IMR-90 (cell line): ENCODE measurements around the gene FAF1. TPM values are rescaled to one million over a fixed set of nuclear protein-coding genes. Genes with fewer than 3 reads are reported as not detected.

Experiments
- ATAC-seq: fragments of 200-7000 bp; cut with Tn5 transposase; 2 replicates; pipeline ENCODE4 v1.9.1; 2020; ENCODE audit warnings: low read depth, mild to moderate bottlenecking, moderate library complexity
- BruUV-seq: library from RNA; stranded (reverse); fragments of 400-500 nt; replicated peaks from 2 replicates; lab custom pipeline; 2021; lab: Mats Ljungman, UMichigan
- CTCF ChIA-PET: fragments of 300-600 bp; formaldehyde crosslinking; extraction: SDS; loops from one replicate; lab custom pipeline; 2021; ENCODE audit warnings: antibody characterized with exemption; lab: Yijun Ruan, JAX
- POLR2A ChIA-PET: fragments of 300-600 bp; sonication (Branson Sonifier 250); formaldehyde crosslinking; loops from one replicate; lab custom pipeline; 2022; ENCODE audit warnings: antibody characterized with exemption; ENCODE audit not compliant: unreplicated experiment; lab: Charles Lee
- DNase-seq: peaks from one replicate; pipeline ENCODE4 v3.0.0; 2013
- H2AFZ ChIP-seq: replicated peaks from 2 replicates; pipeline ENCODE3; 2013; ENCODE audit warnings: low read length, mild to moderate bottlenecking; ENCODE audit not compliant: poor library complexity
- H2AK5ac ChIP-seq: 2 replicates; pipeline ENCODE4 v1.6.1; 2013; ENCODE audit warnings: low read depth, low read length, inconsistent platforms
- H2AK9ac ChIP-seq: replicated peaks from 2 replicates; pipeline ENCODE3; 2013; ENCODE audit warnings: mild to moderate bottlenecking, low read depth, low read length, moderate library complexity; ENCODE audit not compliant: poor library complexity
- H2BK120ac ChIP-seq: 2 replicates; pipeline ENCODE4 v1.6.1; 2013; ENCODE audit warnings: low read depth, low read length, inconsistent platforms
- H2BK15ac ChIP-seq: 3 replicates; pipeline ENCODE4 v1.6.1; 2013; ENCODE audit warnings: low read depth, low read length, inconsistent platforms
- H2BK20ac ChIP-seq: 2 replicates; pipeline ENCODE4 v1.6.1; 2013; ENCODE audit warnings: low read depth, mild to moderate bottlenecking, inconsistent platforms, low read length, moderate library complexity
- H2BK5ac ChIP-seq: 2 replicates; pipeline ENCODE4 v1.6.1; 2013; ENCODE audit warnings: mild to moderate bottlenecking, low read depth, low read length, inconsistent platforms; ENCODE audit not compliant: poor library complexity, severe bottlenecking
- H3K14ac ChIP-seq: replicated peaks from 2 replicates; pipeline ENCODE4 v1.6.1; 2013; ENCODE audit warnings: low read depth, low read length, inconsistent platforms
- H3K18ac ChIP-seq: 2 replicates; pipeline ENCODE4 v1.6.1; 2013; ENCODE audit warnings: low read depth, low read length, control low read depth
- H3K23ac ChIP-seq: 2 replicates; pipeline ENCODE4 v1.6.1; 2013; ENCODE audit warnings: low read depth, low read length, inconsistent platforms
- H3K27ac ChIP-seq: 2 replicates; pipeline ENCODE4 v1.5.1; 2013; ENCODE audit warnings: mild to moderate bottlenecking, control low read depth, low read length; ENCODE audit not compliant: insufficient read depth
- H3K27me3 ChIP-seq: 2 replicates; pipeline ENCODE4 v1.6.1; 2013; ENCODE audit warnings: low read length; ENCODE audit not compliant: control insufficient read depth, insufficient read depth
- H3K36me3 ChIP-seq: 2 replicates; pipeline ENCODE4 v1.6.1; 2013; ENCODE audit warnings: low read length, mixed read lengths; ENCODE audit not compliant: control insufficient read depth, insufficient read depth
- H3K4ac ChIP-seq: 2 replicates; pipeline ENCODE4 v1.6.1; 2013; ENCODE audit warnings: low read depth, low read length, inconsistent platforms
- H3K4me1 ChIP-seq: 2 replicates; pipeline ENCODE4 v1.6.1; 2013; ENCODE audit warnings: low read length, mixed read lengths; ENCODE audit not compliant: control insufficient read depth, insufficient read depth
- H3K4me2 ChIP-seq: 2 replicates; pipeline ENCODE4 v1.6.1; 2013; ENCODE audit warnings: low read depth, mild to moderate bottlenecking, control low read depth, low read length, moderate library complexity
- H3K4me3 ChIP-seq: 2 replicates; pipeline ENCODE4 v1.5.1; 2013; ENCODE audit warnings: low read depth, mild to moderate bottlenecking, control low read depth, low read length, moderate library complexity; ENCODE audit not compliant: insufficient read depth
- H3K56ac ChIP-seq: 2 replicates; pipeline ENCODE4 v1.6.1; 2013; ENCODE audit warnings: low read length, inconsistent platforms; ENCODE audit not compliant: insufficient read depth; ENCODE audit errors: extremely low read depth
- H3K79me1 ChIP-seq, 2 experiments: 2 replicates each; pipeline ENCODE4 v1.6.1; 2013; ENCODE audit warnings: low read length in 2 of 2, inconsistent platforms in 1 of 2, low read depth in 1 of 2
- H3K9ac ChIP-seq: 2 replicates; pipeline ENCODE4 v1.6.1; 2013; ENCODE audit warnings: low read depth, low read length, control low read depth
- H3K9me1 ChIP-seq: 2 replicates; pipeline ENCODE4 v1.6.1; 2013; ENCODE audit warnings: low read length, inconsistent platforms; ENCODE audit not compliant: insufficient read depth
- H3K9me3 ChIP-seq: 2 replicates; pipeline ENCODE4 v1.6.1; 2013; ENCODE audit warnings: low read length; ENCODE audit not compliant: control insufficient read depth, insufficient read depth
- H4K20me1 ChIP-seq: 2 replicates; pipeline ENCODE4 v1.6.1; 2013; ENCODE audit warnings: low read length, inconsistent platforms; ENCODE audit not compliant: insufficient read depth
- H4K5ac ChIP-seq: 2 replicates; pipeline ENCODE4 v1.6.1; 2013; ENCODE audit warnings: mild to moderate bottlenecking, low read depth, low read length, control low read depth
- H4K8ac ChIP-seq, 2 experiments: 2 replicates each; pipeline ENCODE4 v1.6.1; 2013; ENCODE audit warnings: low read depth in 2 of 2, low read length in 2 of 2, control low read depth in 1 of 2, inconsistent platforms in 1 of 2
- H4K91ac ChIP-seq: 2 replicates; pipeline ENCODE4 v1.6.1; 2013; ENCODE audit warnings: low read depth, low read length, inconsistent platforms; ENCODE audit not compliant: insufficient read depth
- MAFK ChIP-seq: IDR thresholded peaks from 2 replicates; pipeline ENCODE4 v1.6.1; 2012; ENCODE audit warnings: low read depth, low read length, improper control_type of control experiment
- dilution Hi-C: fragments of 300-500 bp; cut with HindIII; formaldehyde crosslinking; loops from one replicate; pipeline ENCODE4 v1.14.3; 2018; ENCODE audit warnings: low sequenced_read_pairs; ENCODE audit not compliant: unreplicated experiment
- in situ Hi-C: fragments of 300-500 bp; cut with MboI; formaldehyde crosslinking; loops from 3 replicates; pipeline ENCODE4 v1.14.3; 2019; ENCODE audit warnings: low sequenced_read_pairs, inconsistent platforms, mixed read lengths
- intact Hi-C: fragments of 100-400 bp; cut with micrococcal nuclease; formaldehyde crosslinking; loops from 2 replicates; pipeline ENCODE4 v1.10.0; 2022
- polyA plus RNA-seq, 3 experiments: library from polyadenylated mRNA; depleted of rRNA; stranded (reverse); fragments of >200 nt; gene quantifications; 2 replicates each; pipeline ENCODE4 v1.2.3, GENCODE V29; 2012; ENCODE audit warnings: low replicate concordance in 1 of 3
- total RNA-seq: library from RNA; depleted of rRNA; stranded (reverse); fragments of >200 nt; gene quantifications from 2 replicates; pipeline ENCODE4 v1.2.3, GENCODE V29; 2012
- TF ChIP-seq, protein P1 (sequence below): conservative IDR thresholded peaks from 2 replicates; pipeline ENCODE4 v1.5.1; 2012; ENCODE audit warnings: mild to moderate bottlenecking, low read depth, low read length, improper control_type of control experiment

FAF1 gene
- total and polyA plus RNA-seq, 2 of the 4 experiments (the other 2 are of a cell fraction) = 18.8 to 72.9 TPM

DNA sequence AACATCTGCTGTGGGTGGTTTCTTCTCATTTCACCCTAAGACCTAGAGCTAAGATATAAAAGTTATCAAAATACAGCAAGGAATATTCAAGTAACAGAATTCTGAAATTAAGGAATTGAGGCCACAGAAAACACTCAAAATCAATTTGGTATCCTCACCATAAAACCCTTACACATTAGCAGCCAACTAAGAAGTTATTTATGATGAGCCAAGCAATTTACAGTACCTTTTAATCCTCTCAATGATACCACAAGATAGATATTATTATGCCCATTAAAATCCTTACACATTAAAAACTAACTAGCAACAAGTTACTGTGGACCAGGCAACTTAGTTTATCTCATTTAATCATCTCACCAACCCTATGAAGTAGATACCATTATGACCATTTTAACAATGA is 81.6 kb downstream of the FAF1 start:
- no peak overlapping the region for H2AK9ac ChIP-seq
- H3K4me2 ChIP-seq = no peak overlapping the region
- H4K91ac ChIP-seq = no peak overlapping the region
- H3K23ac ChIP-seq = no peak overlapping the region
- H3K18ac ChIP-seq = no peak overlapping the region
- H4K20me1 ChIP-seq = peaks cover under 1% of the 10 kb centered on the region; the same call in 1 of the 2 replicates
- H4K5ac ChIP-seq = no peak overlapping the region
- no peak overlapping the region for H2BK20ac ChIP-seq
- in situ Hi-C loops = no loop called here
- H3K9ac ChIP-seq = no peak overlapping the region
- no peak overlapping the region for H3K56ac ChIP-seq
- H4K8ac ChIP-seq = no peak overlapping the region
- H2BK120ac ChIP-seq = no peak overlapping the region
- dilution Hi-C loops = no loop called here
- intact Hi-C loops = no loop called here
- TF ChIP-seq, protein P1, sequence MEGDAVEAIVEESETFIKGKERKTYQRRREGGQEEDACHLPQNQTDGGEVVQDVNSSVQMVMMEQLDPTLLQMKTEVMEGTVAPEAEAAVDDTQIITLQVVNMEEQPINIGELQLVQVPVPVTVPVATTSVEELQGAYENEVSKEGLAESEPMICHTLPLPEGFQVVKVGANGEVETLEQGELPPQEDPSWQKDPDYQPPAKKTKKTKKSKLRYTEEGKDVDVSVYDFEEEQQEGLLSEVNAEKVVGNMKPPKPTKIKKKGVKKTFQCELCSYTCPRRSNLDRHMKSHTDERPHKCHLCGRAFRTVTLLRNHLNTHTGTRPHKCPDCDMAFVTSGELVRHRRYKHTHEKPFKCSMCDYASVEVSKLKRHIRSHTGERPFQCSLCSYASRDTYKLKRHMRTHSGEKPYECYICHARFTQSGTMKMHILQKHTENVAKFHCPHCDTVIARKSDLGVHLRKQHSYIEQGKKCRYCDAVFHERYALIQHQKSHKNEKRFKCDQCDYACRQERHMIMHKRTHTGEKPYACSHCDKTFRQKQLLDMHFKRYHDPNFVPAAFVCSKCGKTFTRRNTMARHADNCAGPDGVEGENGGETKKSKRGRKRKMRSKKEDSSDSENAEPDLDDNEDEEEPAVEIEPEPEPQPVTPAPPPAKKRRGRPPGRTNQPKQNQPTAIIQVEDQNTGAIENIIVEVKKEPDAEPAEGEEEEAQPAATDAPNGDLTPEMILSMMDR = no peak
- peak; percentile 61 for TF ChIP-seq MAFK
- POLR2A ChIA-PET = no interaction called here
- ATAC-seq (no peak), DNase-seq (no peak)
- no peak overlapping the region for H3K4me3 ChIP-seq
- no peak overlapping the region for H2AFZ ChIP-seq
- no TSS peak for BruUV-seq
- peaks cover 36 to 37% of the 10 kb centered on the region in 2 experiments for H3K79me1 ChIP-seq
- no peak overlapping the region for H2BK5ac ChIP-seq
- CTCF ChIA-PET = no interaction called here
- no peak overlapping the region for H3K4ac ChIP-seq
- H3K9me1 ChIP-seq = no peaks in the 10 kb centered on the region
- no peak overlapping the region for H3K27ac ChIP-seq
- H3K9me3 ChIP-seq = no peaks in the 10 kb centered on the region
- no peak overlapping the region for H2AK5ac ChIP-seq
- H2BK15ac ChIP-seq = no peak overlapping the region
- H3K27me3 ChIP-seq = no peaks in the 10 kb centered on the region
- no peak overlapping the region for H3K14ac ChIP-seq
- H3K4me1 ChIP-seq = no peaks in the 10 kb centered on the region
- no peaks in the 10 kb centered on the region for H3K36me3 ChIP-seq
